GM23248 (cell line): ENCODE data around the gene TGIF1. TPM values are rescaled to one million over a fixed set of nuclear protein-coding genes. Genes with fewer than 3 reads are reported as not detected.
"Not testable (repeated sequence)": the region's sequence is repeated elsewhere in the genome, so short reads cannot be mapped to it uniquely, and the experiment has no call there.

Source experiments
- DNase-seq: peaks from one replicate; pipeline ENCODE4 v3.0.0-alpha.2; 2015
- H2AFZ ChIP-seq: fragments of 200-600 bp; sonication (generic); 2 replicates; pipeline ENCODE4 v1.6.1; 2016; ENCODE audit warnings: antibody characterized with exemption
- H3F3A ChIP-seq: fragments of 200-600 bp; sonication (generic); 2 replicates; pipeline ENCODE4 v1.6.1; 2016; ENCODE audit warnings: mild to moderate bottlenecking, antibody characterized with exemption, mixed run types; ENCODE audit not compliant: insufficient read depth
- H3K27ac ChIP-seq: fragments of 200-600 bp; sonication (generic); 2 replicates; pipeline ENCODE4 v1.5.1; 2016; ENCODE audit warnings: mild to moderate bottlenecking
- H3K27me3 ChIP-seq: fragments of 200-600 bp; sonication (generic); replicated peaks from 2 replicates; pipeline ENCODE4 v1.6.1; 2016; ENCODE audit warnings: mild to moderate bottlenecking; ENCODE audit not compliant: insufficient read depth
- H3K36me3 ChIP-seq: fragments of 200-600 bp; sonication (generic); 2 replicates; pipeline ENCODE4 v1.6.1; 2016; ENCODE audit warnings: low read depth, mild to moderate bottlenecking
- H3K4me1 ChIP-seq: fragments of 200-600 bp; sonication (generic); 2 replicates; pipeline ENCODE4 v1.6.1; 2016; ENCODE audit warnings: mild to moderate bottlenecking; ENCODE audit not compliant: insufficient read depth
- H3K4me2 ChIP-seq: fragments of 200-600 bp; sonication (generic); one replicate; pipeline ENCODE4 v1.6.1; 2016; ENCODE audit warnings: mild to moderate bottlenecking; ENCODE audit not compliant: unreplicated experiment
- H3K4me3 ChIP-seq: fragments of 200-600 bp; sonication (generic); 2 replicates; pipeline ENCODE4 v1.5.1; 2016; ENCODE audit warnings: mild to moderate bottlenecking
- H3K79me2 ChIP-seq: fragments of 200-600 bp; sonication (generic); 2 replicates; pipeline ENCODE4 v1.6.1; 2016; ENCODE audit warnings: mild to moderate bottlenecking; ENCODE audit not compliant: insufficient read depth
- H3K9ac ChIP-seq: fragments of 200-600 bp; sonication (generic); 2 replicates; pipeline ENCODE4 v1.6.1; 2016; ENCODE audit warnings: mild to moderate bottlenecking
- H3K9me2 ChIP-seq: fragments of 200-600 bp; sonication (generic); 2 replicates; pipeline ENCODE4 v1.6.1; 2016; ENCODE audit warnings: mixed run types, mild to moderate bottlenecking, moderate library complexity; ENCODE audit not compliant: insufficient read depth
- H3K9me3 ChIP-seq: fragments of 200-600 bp; sonication (generic); one replicate; pipeline ENCODE4 v1.6.1; 2017; ENCODE audit warnings: low read depth
- H4K20me1 ChIP-seq: fragments of 200-600 bp; sonication (generic); 2 replicates; pipeline ENCODE4 v1.6.0; 2016; ENCODE audit not compliant: insufficient read depth
- EZH2 ChIP-seq: fragments of 200-600 bp; sonication (generic); IDR thresholded peaks from 2 replicates; pipeline ENCODE4 v1.6.1; 2018; ENCODE audit warnings: antibody characterized with exemption, mild to moderate bottlenecking; ENCODE audit not compliant: insufficient read depth, poor library complexity, severe bottlenecking
- EZH2phosphoT487 ChIP-seq: fragments of 200-600 bp; sonication (generic); IDR thresholded peaks from 2 replicates; pipeline ENCODE4 v1.6.1; 2018; ENCODE audit warnings: antibody characterized with exemption, moderate library complexity, mild to moderate bottlenecking, low read depth; ENCODE audit not compliant: insufficient read depth
- WGBS, 2 experiments: methylation state at CpG; one replicate each; pipeline ENCODE4 v1.1.6; 2015 to 2017; ENCODE audit warnings: low lambda C conversion rate in 2 of 2, low coverage in 1 of 2; ENCODE audit errors: missing lambda C conversion rate in 2 of 2; 5-methylcytosine and 5-hydroxymethylcytosine counted together
- in situ Hi-C: fragments of 300-500 bp; cut with MboI; formaldehyde crosslinking; loops from 2 replicates; pipeline ENCODE4 v1.15.0; 2020
- polyA plus RNA-seq: library from polyadenylated mRNA; unstranded; fragments of >200 nt; fragmentation: Nextera tagmentation; extraction: Ambion mirVana; gene quantifications from 2 replicates; pipeline ENCODE4 v1.2.1, GENCODE V29; 2016
- total RNA-seq: library from RNA; depleted of rRNA; stranded (reverse); fragments of >200 nt; shearing (Covaris generic); gene quantifications from 2 replicates; pipeline ENCODE4 v1.2.3, GENCODE V29; 2014

Gene TGIF1
- total and polyA plus RNA-seq, 2 experiments from 2014 or later = 88.0 to 122 TPM

GRCh38 chr18:3471141-3471648, 21.2 kb downstream of the TGIF1 start:
- no peak for TF ChIP-seq EZH2
- no peak for TF ChIP-seq EZH2phosphoT487
- H3K9me2 ChIP-seq = no peaks in the 10 kb centered on the region
- H3K4me1 ChIP-seq = peaks cover 10% of the 10 kb centered on the region
- no peaks in the 10 kb centered on the region for H3K9me3 ChIP-seq
- DNase-seq = no peak
- no peaks in the 10 kb centered on the region for H3K36me3 ChIP-seq
- no peaks in the 10 kb centered on the region for H3K79me2 ChIP-seq
- no peak overlapping the region for H3K4me3 ChIP-seq
- H2AFZ ChIP-seq = no peak overlapping the region
- peaks cover 9% of the 10 kb centered on the region for H3F3A ChIP-seq
- H3K9ac ChIP-seq = no peak overlapping the region
- no peak overlapping the region for H3K4me2 ChIP-seq
- no peaks in the 10 kb centered on the region for H3K27me3 ChIP-seq
- H4K20me1 ChIP-seq = no peaks in the 10 kb centered on the region
- in situ Hi-C loops = loop anchor here (10.0 kb wide), 1 partner anchor 64 kb away; no protein-coding TSS in a partner anchor
- no peak overlapping the region for H3K27ac ChIP-seq
- 87 to 93% methylated on average over 3 of the region's 3 CpGs for WGBS, 2 experiments

DNA sequence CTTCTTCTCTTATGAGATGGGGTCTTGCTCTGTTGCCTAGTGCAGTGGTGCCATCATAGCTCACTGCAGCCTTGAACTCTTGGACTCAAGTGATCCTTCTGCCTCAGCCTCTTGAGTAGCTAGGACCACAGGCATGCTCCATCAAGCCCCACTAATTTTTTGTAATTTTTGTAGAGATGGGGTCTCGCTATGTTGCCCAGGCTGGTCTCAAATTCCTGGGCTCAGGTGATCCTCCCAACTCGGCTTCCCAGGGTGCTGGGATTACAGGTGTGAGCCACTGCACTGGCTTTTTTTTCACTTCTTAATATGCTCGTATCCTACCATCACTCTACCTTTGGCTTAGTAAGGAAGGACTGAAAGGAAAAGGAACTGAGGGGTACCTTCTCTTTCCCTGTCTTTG, 22.1 kb downstream of the TGIF1 start:
- H4K20me1 ChIP-seq, H3K9me2 ChIP-seq, DNase-seq, H3K9me3 ChIP-seq, H3K4me3 ChIP-seq, H3K9ac ChIP-seq, H3K79me2 ChIP-seq, H3K27me3 ChIP-seq, H3K36me3 ChIP-seq, H3K27ac ChIP-seq, H3K4me2 ChIP-seq, H2AFZ ChIP-seq, H3F3A ChIP-seq, H3K4me1 ChIP-seq: not testable (repeated sequence)
- in situ Hi-C loops = loop anchor here (10.0 kb wide), 1 partner anchor 63 kb away; no protein-coding TSS in a partner anchor
- 75 to 82% methylated on average over 3 of the region's 3 CpGs for WGBS, 2 experiments

DNA sequence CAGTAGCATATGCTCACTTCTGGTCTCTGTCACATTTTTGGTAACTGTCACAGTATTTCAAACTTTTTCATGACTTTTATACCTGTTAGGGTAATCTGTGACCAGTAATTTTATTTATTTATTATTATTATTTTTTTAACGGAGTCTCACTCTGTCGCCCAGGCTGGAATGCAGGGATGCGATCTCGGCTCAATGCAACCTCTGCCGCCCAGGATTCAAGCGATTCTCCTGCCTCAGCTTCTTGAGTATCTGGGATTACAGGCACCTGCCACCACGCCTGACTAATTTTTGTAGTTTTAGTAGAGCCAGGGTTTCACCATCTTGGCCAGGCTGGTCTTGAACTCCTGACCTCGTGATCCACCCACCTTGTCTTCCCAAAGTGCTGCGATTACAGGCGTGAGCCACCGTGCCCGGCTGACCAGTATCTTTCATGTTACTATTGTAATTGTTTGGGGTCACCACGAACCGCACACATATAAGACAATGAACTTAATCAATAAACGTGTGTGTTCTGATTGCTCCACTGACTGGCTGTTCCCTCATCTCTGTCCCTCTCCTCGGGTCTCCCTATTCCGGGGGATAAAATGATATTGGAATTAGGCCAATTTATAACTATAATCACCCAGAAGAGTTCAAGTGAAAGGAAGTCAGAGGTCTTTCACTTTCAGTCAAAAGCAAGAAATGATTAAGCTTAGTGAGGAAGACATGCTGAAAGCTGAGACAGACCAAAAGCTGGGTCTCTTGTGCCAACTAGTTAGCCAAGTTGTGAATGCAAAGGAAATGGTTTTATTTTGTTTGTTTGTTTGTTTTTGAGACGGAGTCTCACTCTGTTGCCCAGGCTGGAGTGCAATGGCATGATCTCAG, 22.9 kb downstream of the TGIF1 start:
- WGBS, 2 experiments = 81 to 83% methylated on average over 18 of the region's 18 CpGs
- in situ Hi-C loops = loop anchor here (10.0 kb wide), 1 partner anchor 62 kb away; no protein-coding TSS in a partner anchor
- no peak overlapping the region for H3K27ac ChIP-seq
- H3K79me2 ChIP-seq = no peaks in the 10 kb centered on the region
- TF ChIP-seq EZH2 = no peak
- no peak for TF ChIP-seq EZH2phosphoT487
- no peaks in the 10 kb centered on the region for H3K9me2 ChIP-seq
- no peaks in the 10 kb centered on the region for H3K36me3 ChIP-seq
- no peak overlapping the region for H3K9ac ChIP-seq
- DNase-seq = no peak
- H2AFZ ChIP-seq = no peak overlapping the region
- no peaks in the 10 kb centered on the region for H3K4me1 ChIP-seq
- H3K4me3 ChIP-seq = no peak overlapping the region
- no peak overlapping the region for H3K4me2 ChIP-seq
- no peaks in the 10 kb centered on the region for H3K9me3 ChIP-seq
- no peaks in the 10 kb centered on the region for H3K27me3 ChIP-seq
- no peaks in the 10 kb centered on the region for H3F3A ChIP-seq
- no peaks in the 10 kb centered on the region for H4K20me1 ChIP-seq

DNA sequence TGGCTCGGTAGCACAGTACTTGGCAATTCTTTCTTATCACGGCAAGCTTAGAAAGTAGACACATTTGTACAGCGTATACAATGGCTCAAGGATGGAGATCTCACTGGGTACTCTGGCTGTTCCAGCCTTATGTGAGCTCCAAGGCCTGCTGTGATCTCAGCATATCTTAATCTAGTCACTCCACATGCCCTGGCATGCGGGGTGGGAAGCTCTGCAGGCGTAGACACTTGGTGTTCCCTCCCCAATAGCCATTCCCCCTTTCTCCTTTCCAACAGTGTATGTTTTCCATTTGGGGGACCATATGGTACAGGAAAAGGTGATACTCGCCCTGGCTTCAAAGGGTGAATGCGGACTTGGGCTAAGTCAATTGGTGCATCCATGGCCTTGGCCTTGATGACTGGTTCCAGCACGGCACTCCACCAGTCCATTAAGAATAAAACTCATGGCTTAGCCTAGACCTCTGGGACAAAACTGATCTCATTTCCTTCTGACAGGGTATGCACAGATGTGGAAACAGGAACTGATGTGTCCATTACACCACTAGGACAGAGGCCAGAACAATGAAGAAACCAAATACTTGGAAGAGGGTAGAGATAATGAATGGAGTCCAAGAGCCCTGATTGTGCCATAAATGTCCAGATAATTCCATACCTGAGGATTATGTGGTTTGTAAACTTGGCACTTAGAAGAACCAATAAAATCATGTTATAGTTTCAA, 28.4 kb downstream of the TGIF1 start:
- WGBS, 2 experiments = 85 to 90% methylated on average over 8 of the region's 8 CpGs
- no peaks in the 10 kb centered on the region for H3K79me2 ChIP-seq
- H2AFZ ChIP-seq = no peak overlapping the region
- no peaks in the 10 kb centered on the region for H3F3A ChIP-seq
- H3K4me1 ChIP-seq = no peaks in the 10 kb centered on the region
- no peak overlapping the region for H3K9ac ChIP-seq
- no peaks in the 10 kb centered on the region for H3K36me3 ChIP-seq
- no peaks in the 10 kb centered on the region for H3K9me3 ChIP-seq
- no peaks in the 10 kb centered on the region for H3K27me3 ChIP-seq
- no peaks in the 10 kb centered on the region for H4K20me1 ChIP-seq
- H3K9me2 ChIP-seq = no peaks in the 10 kb centered on the region
- no peak overlapping the region for H3K4me2 ChIP-seq
- no peak overlapping the region for H3K4me3 ChIP-seq
- no peak for TF ChIP-seq EZH2
- no peak for TF ChIP-seq EZH2phosphoT487
- DNase-seq = peak; percentile 56
- in situ Hi-C loops = loop anchor here (10.0 kb wide), 1 partner anchor 56 kb away; no protein-coding TSS in a partner anchor
- H3K27ac ChIP-seq = no peak overlapping the region
